ENCODE data around the gene PARP6.
"Not testable (repeated sequence)": the region's sequence is repeated elsewhere in the genome, so short reads cannot be mapped to it uniquely, and the experiment has no call there.

The PARP6 gene

DNA sequence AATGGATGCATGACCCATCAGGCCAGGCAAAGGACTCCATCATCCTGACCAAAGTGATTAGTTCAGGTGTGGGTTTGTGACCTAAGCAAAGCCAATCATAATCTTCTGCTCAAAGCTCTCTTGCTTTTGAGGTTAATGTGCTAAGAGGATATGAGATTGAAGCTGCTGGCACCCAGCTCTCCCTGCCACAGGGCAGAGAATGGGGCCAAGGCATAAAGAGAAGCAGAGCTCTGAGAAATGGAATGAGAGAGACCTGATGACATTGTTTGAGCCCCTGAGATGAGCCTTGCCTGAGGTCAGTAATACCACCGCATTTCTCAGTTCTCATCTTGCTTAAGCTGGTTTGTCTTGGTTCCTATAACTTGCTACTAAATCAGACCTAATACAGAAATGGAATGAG lies 6.4 kb upstream of the PARP6 start:
- no peak for DNase-seq

- no peak for DNase-seq
Measured at GRCh38 chr15:72276326-72276700, 4.0 kb upstream of the PARP6 start.

DNA sequence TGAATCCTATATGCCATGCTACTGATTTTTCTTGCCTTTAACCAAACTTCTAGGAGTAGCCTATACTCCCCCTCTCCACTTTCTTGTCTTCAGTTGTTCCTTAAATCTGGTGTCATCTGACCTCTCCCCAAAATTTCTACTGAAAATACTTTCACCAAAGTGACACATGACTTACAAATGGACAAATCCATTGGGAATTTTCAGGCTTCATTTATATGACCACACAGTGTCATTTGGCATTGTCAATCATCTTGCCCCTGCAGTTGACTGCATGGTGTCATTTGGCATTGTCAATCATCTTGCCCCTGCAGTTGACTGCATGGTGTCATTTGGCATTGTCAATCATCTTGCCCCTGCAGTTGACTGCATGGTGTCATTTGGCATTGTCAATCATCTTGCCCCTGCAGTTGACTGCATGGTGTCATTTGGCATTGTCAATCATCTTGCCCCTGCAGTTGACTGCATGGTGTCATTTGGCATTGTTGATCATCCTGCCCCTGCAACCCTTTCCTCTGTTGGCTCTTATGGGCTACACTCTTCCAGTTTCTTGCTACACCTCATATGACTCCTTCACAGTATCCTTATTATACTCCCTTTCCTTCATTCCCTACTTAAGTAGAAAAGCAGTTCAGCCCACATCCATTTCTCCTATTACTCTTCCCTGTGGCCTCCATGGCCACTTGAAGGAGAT lies 3.4 kb upstream of the PARP6 start:
- DNase-seq: not testable (repeated sequence)

DNA sequence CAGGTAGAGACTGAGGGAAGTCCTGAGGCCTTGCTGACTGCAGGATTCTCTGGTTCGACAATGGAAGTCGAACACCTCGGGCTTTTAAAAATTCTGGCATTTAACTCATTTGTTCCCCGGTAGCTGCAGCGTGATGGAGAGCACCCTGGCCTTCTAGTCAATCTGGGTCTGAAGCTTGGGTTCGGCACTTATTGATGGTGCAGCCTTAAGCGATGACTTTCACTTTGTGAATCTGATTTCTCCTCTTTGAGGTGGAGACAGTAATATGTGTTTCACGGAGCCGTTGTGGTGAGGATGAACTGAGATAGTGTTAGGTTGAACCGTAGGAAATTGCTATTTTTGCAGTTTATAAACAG lies 621 bp upstream of the PARP6 start:
- DNase-seq: no peak

- DNase-seq: peak; percentile 3
Measured at GRCh38 chr15:72271895-72272212, 500 bp downstream of the PARP6 start.

GRCh38 chr15:72271221-72271620 lies 1.1 kb downstream of the PARP6 start:
- DNase-seq: no peak

GRCh38 chr15:72269739-72270138 lies 2.6 kb downstream of the PARP6 start:
- no peak for DNase-seq

DNA sequence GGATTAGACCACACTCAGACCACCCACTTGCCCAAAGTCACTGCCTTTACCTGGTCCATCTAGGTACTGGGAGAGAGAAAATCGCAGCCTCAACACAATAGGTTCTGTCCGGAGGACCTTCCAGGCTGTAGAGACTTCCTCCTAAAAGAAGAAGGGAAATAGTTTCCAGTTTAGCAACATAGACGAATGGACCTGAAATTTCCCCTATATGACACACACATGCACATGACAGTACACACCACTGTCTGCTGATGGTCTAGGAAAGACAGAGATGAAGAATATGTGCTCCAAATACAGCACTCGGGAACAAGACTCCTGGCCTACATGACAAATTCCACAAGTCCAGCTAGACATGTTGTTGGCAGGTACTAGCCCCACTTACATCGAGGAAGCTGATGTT lies 7.3 kb downstream of the PARP6 start:
- DNase-seq: no peak

DNA sequence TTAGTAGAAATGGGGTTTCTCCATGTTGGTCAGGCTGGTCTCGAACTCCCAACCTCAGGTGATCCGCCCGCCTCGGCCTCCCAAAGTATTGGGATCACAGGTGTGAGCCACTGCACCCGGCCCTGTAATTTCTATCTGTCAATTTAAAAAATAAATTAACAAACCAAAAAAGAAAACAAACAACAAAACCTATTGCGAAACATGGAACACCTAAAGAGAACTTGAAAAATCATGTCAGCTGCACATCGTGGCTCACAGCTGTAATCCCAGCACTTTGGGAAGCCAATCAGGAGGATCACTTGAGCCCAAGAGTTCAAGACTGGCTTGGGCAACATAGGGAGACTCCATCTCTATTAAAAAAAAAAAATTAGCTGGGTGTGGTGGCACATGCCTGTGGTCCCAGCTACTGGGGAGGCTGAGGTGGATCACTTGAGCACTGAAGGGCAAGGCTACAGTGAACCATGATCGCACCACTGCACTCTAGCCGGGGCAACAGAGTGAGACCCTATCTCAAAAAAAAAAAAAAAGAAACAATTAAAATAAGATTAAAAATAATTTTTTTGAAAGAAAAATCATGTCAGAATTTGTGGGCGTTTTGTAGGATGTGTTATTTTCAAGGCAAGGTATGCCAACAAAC lies 19.6 kb downstream of the PARP6 start:
- DNase-seq: no peak

DNA sequence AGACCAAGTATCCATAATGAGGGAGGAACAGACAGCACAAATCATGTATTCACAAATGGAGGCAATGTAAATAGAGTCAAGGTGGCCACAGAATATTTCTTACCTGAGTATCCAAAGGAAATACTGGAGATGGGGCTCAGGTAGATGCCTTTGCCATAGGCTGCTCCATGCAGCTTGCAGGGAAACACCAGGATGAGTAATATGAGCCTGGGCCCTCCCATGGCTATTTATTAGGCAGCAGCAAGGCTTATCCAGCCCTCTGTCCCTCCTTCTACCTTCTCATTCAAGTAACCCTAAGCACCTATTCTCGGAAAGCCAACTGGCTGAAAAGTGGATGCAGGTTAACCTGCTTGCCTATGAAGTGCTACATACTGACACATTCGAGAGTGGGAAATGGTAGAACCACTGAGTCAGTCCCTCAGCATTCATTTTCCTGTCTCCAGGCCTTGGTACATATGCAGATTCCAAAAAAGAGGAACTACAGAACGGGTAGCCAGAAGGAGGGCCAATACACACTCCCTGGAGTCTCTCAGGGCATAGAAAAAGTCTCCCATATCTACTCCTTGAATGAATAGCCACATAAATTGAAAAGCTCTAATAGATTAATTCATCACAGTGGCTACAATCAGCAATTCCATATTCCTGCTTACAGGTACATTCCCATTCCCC lies 23.1 kb downstream of the PARP6 start:
- no peak for DNase-seq

DNA sequence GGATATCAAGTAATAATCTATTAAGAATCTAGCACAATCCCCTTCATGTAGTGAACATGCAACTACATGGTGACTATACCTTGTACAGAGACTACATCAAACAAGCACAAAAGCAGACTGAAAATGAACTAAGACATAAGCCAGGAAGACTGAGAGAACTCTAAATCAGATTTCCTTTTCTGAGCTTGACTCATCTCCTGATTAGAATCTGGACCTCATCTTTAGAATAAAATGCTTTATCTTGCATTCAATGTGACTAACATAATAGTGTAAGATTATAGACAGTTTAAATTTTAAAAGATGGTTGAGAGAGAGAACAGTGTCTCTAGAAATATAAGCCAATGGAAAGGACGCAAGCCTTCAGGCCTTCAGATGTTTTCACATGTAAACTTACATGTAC lies 23.8 kb downstream of the PARP6 start:
- DNase-seq: no peak

DNA sequence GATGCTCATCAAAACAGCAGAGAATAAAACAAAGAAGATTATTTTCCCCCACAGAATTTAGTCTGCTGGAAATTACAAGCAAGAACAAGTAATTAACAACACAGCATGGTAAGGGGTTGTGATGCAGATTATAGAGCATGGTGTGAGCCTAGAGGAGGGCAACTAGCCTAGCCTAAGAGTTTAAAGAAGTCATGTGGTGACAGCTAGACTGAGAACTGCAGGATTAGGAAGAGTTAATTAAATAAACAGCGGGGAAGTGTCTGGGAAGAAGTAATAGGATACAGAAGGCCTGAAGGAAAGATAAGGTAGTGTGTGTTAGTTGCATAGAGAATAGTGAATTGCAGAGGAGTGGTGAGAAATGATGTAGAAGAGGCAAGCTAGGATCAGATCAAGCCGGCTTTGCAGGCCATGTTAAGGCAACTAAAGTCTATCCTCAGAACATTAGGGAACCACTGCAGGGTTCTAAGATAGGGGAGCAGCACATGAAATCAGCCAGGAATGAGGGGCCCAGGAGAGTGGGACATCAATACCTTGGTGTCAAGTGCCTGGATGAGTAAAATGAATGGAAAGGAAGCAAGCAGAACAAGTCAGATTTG lies 29.5 kb downstream of the PARP6 start:
- no peak for DNase-seq

GRCh38 chr15:72239652-72240051 lies 32.7 kb downstream of the PARP6 start:
- no peak for DNase-seq

DNA sequence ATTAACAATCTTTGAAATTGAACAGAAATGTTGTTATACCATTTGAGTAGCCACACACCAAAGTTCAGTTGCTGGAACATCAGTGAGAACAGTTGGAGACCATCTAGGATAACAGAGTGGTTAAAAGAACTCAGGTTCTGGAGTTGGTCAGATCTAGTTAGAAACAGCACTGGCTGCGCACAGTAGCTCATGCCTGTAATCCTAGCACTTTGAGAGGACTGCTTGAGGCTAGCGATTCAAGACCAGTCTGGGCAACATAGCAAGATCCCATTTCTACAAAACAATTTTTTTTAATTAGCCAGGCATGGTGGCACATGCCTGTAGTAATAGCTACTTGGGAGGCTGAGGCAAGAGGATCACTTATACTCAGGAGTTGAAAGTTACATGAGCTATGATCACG lies 33.8 kb downstream of the PARP6 start:
- no peak for DNase-seq

DNA sequence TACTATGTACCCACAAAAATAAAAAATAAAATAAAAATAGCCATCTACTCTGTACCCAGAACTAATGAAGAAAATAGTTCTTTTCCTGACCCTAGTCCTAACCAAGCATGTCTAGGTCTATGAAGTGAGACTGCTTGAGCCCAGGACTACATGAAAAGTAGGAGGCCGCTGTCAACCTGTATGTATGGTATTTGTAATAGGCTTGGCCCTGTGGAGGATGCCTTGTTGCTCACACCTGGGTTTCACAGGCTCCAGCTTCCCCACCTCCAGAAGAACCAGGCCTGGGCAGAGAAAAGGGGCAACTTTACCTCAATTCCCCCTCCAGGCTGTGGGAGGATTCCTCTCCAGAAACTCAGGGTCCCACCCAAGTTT lies 34.5 kb downstream of the PARP6 start:
- no peak for DNase-seq

- DNase-seq: peak; percentile 98
Measured at GRCh38 chr15:72237029-72237852, 35.1 kb downstream of the PARP6 start.

GRCh38 chr15:72236381-72237003 lies 35.9 kb downstream of the PARP6 start:
- no peak for DNase-seq

- no peak for DNase-seq
Measured at GRCh38 chr15:72235298-72235697, 37.1 kb downstream of the PARP6 start.

DNA sequence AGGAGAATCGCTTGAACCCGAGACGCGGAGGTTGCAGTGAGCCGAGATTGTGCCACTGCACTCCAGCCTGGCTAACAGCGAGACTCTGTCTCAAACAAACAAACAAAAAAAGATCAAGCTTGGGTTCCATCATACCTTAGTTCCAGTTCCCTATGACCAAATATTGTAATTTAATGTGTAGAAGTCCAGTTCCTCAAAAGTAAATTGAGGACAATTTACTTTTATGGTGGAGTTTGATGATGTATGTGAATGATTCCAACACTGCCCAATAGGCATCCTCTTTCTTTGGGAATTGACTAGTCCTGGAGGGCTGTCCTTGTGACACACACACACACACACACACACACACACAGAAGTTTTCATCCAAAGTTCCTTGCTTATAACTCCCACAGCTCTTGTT lies 38.6 kb downstream of the PARP6 start:
- DNase-seq: no peak

DNA sequence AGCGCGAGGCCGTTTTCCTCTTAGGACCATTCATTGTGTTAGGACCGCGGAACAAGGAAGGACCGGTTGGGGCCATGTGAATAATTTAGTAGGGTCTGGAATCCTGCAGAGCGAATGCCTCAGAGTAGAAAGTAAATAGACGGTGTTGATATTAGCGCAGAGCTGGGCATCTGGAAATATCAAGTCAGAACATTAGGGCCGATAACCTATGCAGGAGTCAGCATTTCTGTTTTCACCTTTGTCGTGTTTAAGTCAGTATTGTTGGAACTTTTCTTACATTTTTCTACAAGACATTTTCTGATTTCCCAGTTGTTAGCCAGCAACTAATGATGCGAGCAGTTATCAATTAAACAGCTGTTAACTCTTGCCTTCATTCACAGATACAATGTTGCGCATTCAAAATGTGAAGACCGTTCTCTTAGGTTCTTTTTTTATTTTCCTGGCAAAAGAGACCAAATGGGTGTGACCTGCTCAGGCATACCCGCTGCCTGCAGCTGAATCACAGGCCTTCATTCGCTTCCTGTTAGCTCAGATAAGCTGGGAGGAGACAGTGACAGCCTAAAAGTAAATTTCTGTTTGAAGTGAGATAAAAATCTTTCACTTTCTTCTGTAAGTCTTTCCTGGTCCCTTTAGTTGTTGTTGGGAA lies 40.4 kb downstream of the PARP6 start:
- peak; percentile 74 for DNase-seq

DNA sequence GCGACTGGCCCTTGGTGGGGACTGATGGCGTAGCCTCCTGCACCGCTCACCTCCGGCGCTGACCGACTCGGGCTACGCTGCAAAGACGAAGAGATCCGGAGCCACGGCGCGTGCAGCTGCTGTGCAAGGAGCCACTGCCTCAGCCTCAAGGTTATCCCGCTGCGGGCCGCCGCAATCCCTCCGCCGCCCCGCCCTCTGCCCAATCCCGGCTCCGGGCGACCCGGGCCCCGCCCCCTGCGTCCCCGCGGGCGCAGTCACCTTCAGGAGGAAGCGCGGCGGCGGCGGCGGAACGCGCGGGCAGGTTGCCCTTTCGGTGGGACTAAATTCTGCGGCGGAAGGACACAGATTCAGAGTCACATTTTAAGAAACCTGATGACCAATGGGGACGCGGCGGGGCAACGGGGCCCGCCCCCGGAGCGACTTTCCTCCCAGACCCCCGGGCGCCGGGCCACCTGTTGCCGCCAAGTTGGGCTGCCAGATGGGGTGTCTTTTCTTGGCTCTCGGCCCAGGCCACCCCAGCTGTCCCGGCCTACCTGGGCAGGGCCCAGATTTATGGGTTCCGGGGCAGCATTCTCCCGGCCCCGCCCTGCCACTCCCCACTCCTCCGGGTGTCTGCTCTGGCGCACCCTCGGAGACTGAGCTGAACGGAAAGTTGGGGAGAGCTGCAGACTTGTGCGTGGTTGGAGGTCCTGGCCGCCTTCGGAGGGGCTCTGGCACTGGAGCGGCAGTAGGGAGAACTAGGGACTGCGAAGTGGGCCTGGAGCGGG lies 41.1 kb downstream of the PARP6 start, which contains the start of gene PKM:
PKM (minus strand) TSS at position 125 of the 767 bp plus-strand sequence. CDS start 12,093 bp downstream, outside the sequence.
- peak; percentile 98 for DNase-seq

All from fibroblast of skin of scalp (primary cell).